Muscle layer of duodenum (tissue), 2 donors: Measurements from ENCODE around the gene SLC39A9.
"Not testable (repeated sequence)": the region's sequence is repeated elsewhere in the genome, so short reads cannot be mapped to it uniquely, and the experiment has no call there.

Experiments
- H3K27ac ChIP-seq: one replicate; pipeline ENCODE4 v1.7.0; 2013; ENCODE audit warnings: mild to moderate bottlenecking, low read length
- H3K27me3 ChIP-seq: one replicate; pipeline ENCODE4 v1.7.0; 2013; ENCODE audit warnings: low read depth, mild to moderate bottlenecking, control low read depth, low read length
- H3K36me3 ChIP-seq, 2 donors: one replicate each; pipeline ENCODE4 v1.7.0; 2013; ENCODE audit warnings: low read length in 2 of 2, control low read depth in 1 of 2, mild to moderate bottlenecking in 1 of 2; ENCODE audit not compliant: insufficient read depth in 2 of 2, control insufficient read depth in 1 of 2
- H3K4me1 ChIP-seq, 2 donors: one replicate each; pipeline ENCODE4 v1.7.0; 2013; ENCODE audit warnings: low read length in 2 of 2, mild to moderate bottlenecking in 2 of 2, control low read depth in 1 of 2, moderate library complexity in 1 of 2; ENCODE audit not compliant: insufficient read depth in 2 of 2, control insufficient read depth in 1 of 2
- H3K4me3 ChIP-seq, 2 donors: one replicate each; pipeline ENCODE4 v1.7.0; 2013; ENCODE audit warnings: low read length in 2 of 2, low read depth in 1 of 2, mild to moderate bottlenecking in 1 of 2
- H3K9me3 ChIP-seq, 2 donors: one replicate each; pipeline ENCODE4 v1.7.0; 2013; ENCODE audit warnings: low read length in 2 of 2, control low read depth in 1 of 2, mild to moderate bottlenecking in 1 of 2; ENCODE audit not compliant: control insufficient read depth in 1 of 2
- donor health status: healthy.

SLC39A9 gene

DNA sequence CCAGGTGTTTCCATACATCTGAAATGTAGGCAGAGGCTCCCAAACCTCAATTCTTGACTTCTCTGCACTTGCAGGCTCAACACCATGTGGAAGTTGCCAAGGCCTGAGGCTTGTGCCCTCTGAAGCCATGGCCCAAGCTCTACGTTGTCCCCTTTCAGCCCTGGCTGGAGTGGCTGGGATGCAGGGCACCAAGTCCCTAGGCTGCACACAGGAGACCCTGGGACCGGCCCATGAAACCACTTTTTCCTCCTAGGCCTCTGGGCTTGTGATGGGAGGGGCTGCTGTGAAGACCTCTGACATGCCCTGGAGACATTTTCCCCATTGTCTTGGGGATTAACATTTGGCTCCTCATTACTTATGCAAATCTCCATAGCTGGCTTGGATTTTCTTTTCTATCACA lies 79.6 kb downstream of the SLC39A9 start:
- not testable (repeated sequence) for H3K27ac ChIP-seq, H3K9me3 ChIP-seq, H3K36me3 ChIP-seq, H3K4me3 ChIP-seq, H3K27me3 ChIP-seq, H3K4me1 ChIP-seq

DNA sequence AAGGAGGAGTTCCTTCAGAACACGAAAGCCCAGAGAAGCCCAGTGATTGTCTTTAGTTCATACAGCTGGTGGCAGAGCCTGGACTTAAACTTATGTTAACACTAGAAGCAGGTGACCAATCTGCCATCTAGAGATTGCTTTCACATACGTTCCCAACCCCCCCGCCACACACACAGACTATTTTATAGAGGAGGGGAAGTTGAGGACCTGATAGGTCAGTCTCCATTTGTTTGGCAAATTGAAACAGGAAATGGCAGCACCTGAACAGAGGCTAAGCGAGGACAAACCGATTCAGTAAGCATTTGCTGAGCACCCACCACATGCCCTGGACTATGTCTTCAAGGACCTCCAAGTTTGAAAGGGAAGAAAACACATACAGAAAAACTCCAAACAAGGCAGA lies 81.2 kb downstream of the SLC39A9 start:
- Histone ChIP-seq H3K4me1 (peaks cover 0 to 14% of the 10 kb centered on the region in 2 donors), H3K27ac (no peak overlapping the region), H3K36me3 (no peaks in the 10 kb centered on the region), H3K4me3 (no peak overlapping the region), H3K9me3 (no peaks in the 10 kb centered on the region), H3K27me3 (peaks cover 13% of the 10 kb centered on the region)

GRCh38 chr14:69480136-69480535 lies 81.6 kb downstream of the SLC39A9 start:
- H3K27me3 ChIP-seq: peaks cover 18% of the 10 kb centered on the region
- no peaks in the 10 kb centered on the region for H3K9me3 ChIP-seq
- peaks cover 0 to 18% of the 10 kb centered on the region in 2 donors for H3K4me1 ChIP-seq
- H3K27ac ChIP-seq: no peak overlapping the region
- H3K4me3 ChIP-seq: no peak overlapping the region
- H3K36me3 ChIP-seq: no peaks in the 10 kb centered on the region

DNA sequence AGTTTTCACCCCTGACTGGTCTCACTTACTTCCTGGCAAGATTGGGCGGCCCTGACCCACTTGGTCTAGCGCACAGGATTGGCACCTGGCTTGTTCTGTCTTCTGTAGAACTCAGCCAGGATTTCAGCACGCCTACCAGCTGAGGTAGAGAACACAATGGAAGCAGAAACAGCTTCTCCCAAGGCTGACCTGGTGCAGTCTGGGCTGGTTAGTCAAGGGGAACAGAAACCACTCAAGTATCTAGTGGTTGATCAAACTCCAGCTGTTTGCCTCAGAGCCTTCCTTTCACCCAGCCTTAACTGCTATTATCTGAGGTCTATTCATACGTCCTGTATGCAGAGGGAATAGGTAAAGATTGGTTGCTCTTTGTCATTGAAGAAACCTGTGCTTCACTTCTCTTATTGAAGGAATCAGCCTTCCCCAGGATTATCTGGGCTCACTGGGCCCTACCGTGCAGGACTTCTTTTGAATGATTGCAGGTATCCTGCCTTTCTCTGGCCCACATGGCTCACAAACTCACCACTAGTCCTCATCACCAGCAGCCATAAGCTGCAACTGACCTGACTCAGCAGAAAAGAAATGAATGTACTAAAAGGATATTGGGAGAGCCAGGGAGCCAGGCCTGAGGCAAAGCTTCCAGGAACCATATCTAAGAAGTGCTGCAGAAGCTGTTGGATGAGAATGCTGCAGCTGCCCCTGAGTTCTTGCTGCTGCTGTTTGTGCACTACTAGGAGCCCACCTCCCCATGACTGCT lies 83.5 kb downstream of the SLC39A9 start:
- Histone ChIP-seq H3K4me1 (peaks cover 0 to 19% of the 10 kb centered on the region in 2 donors), H3K36me3 (no peaks in the 10 kb centered on the region), H3K27ac (no peak overlapping the region), H3K4me3 (no peak overlapping the region), H3K27me3 (peaks cover 27% of the 10 kb centered on the region), H3K9me3 (no peaks in the 10 kb centered on the region)

DNA sequence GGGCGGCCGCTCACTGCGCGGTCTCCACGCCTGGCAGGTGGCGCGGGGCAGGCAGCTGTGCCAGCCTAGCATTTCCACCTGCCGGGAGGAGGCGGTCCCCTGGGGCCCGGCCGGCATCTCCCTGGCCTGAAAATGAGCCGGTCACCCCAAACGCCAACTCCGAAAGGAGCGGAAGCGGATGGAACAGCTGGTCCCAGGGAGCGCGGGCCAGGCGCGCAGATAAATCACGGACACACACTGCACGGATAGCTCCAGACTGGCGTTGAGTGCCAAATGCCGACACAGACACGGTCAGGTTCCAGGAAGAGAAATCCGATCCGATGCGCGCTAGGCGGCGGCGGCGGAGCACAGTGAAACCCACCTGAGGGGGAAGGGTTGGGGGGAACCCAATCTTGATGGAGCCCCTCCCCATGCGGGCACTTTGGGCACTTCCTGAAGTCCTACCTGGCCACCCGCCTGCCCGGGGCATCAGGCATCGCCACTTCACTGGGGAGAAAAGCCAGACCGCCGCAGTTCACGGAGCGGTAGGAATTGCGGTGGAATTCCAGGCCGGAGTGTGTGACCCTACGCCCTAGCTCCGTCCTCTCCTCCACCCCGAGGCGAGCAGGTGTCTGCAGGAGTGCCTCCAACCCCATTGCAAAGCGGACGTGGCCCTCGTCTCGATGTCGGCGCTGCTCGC lies 85.4 kb downstream of the SLC39A9 start:
- Histone ChIP-seq H3K9me3 (no peaks in the 10 kb centered on the region), H3K27me3 (peaks cover 31% of the 10 kb centered on the region), H3K4me3 (peak overlapping the region; percentile 48 to 62), H3K4me1 (peaks cover 0 to 19% of the 10 kb centered on the region in 2 donors), H3K27ac (no peak overlapping the region), H3K36me3 (no peaks in the 10 kb centered on the region)

- H3K36me3 ChIP-seq: no peaks in the 10 kb centered on the region
- no peak within 1 kb of the TSS for H3K27ac ChIP-seq
- H3K27me3 ChIP-seq: peaks cover 31% of the 10 kb centered on the region
- peaks cover 0 to 19% of the 10 kb centered on the region in 2 donors for H3K4me1 ChIP-seq
- no peaks in the 10 kb centered on the region for H3K9me3 ChIP-seq
- H3K4me3 ChIP-seq: peak within 1 kb of the TSS; percentile 48 to 62
Measured at GRCh38 chr14:69484444-69485314, 86.2 kb downstream of the SLC39A9 start, which contains the start of gene PLEKHD1. Gene PLEKHD1 (plus strand): TSS chr14:69484728. CDS start chr14:69484966, 238 bp downstream.

DNA sequence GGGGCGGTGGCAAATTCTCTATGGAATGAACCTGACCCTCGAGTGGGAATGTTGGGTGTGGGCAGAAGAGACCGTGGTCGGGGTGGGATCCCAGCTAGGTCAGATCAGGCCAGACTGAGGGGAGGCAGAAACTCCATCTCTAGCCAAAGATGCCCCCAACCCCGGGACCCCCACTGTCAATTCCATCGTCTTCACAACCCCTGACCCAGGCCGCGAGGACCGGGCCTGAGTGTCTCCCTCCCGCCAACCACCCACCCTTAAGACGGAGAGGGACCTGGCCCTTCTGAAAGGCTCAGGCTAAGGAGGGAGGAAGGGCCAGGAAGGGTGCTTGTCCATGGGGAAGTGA lies 86.8 kb downstream of the SLC39A9 start:
- Histone ChIP-seq H3K36me3 (no peaks in the 10 kb centered on the region), H3K4me3 (no peak overlapping the region), H3K9me3 (no peaks in the 10 kb centered on the region), H3K4me1 (peaks cover 0 to 19% of the 10 kb centered on the region in 2 donors), H3K27me3 (peaks cover 31% of the 10 kb centered on the region), H3K27ac (no peak overlapping the region)

DNA sequence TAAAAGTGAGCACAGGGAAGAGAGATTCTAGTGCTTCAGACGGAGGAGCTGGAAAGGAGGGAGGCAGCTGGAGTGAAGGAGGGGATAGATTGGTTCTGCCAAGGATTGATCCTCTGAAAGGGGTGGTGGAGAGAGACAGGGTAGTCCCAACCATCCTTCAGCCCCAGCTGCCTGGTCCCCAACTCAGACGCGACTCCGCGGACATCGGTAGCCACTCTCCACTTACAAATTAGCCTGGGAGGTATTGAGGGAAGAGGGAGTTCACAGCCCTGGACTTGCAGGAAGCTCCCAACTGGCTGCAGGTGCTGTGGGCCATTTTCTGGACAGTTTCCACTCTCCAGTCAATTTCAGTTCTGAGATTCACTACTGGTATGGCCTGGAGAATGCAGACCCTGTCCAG lies 87.2 kb downstream of the SLC39A9 start:
- Histone ChIP-seq H3K9me3 (no peaks in the 10 kb centered on the region), H3K36me3 (no peaks in the 10 kb centered on the region), H3K27ac (no peak overlapping the region), H3K4me3 (no peak overlapping the region), H3K27me3 (peaks cover 31% of the 10 kb centered on the region), H3K4me1 (peaks cover 0 to 19% of the 10 kb centered on the region in 2 donors)

- peaks cover 31% of the 10 kb centered on the region for H3K27me3 ChIP-seq
- no peaks in the 10 kb centered on the region for H3K36me3 ChIP-seq
- no peaks in the 10 kb centered on the region for H3K9me3 ChIP-seq
- H3K4me3 ChIP-seq: no peak overlapping the region
- peaks cover 0 to 19% of the 10 kb centered on the region in 2 donors for H3K4me1 ChIP-seq
- H3K27ac ChIP-seq: no peak overlapping the region
Measured at GRCh38 chr14:69487226-69487625, 88.7 kb downstream of the SLC39A9 start.

DNA sequence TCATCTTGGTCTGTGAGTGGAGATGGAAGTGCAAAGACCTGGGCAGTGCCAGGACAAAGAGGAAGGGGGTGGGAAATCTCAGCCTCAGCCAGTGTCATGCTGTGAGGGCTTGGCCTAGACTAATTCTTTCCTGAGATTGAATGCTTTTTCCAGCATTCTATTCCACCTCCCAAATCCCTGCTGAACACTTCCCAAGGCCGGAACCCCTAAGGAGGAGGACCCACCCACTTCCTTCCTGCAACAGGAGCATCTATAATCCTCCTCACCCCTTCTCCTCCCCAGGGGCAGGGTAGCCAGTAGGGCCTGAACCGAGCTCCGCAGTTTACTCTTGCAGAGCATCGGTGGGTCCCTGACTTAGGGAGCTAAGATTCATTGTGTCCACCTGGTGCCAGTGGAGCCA lies 89.3 kb downstream of the SLC39A9 start:
- no peaks in the 10 kb centered on the region for H3K36me3 ChIP-seq
- peaks cover 0 to 19% of the 10 kb centered on the region in 2 donors for H3K4me1 ChIP-seq
- H3K9me3 ChIP-seq: no peaks in the 10 kb centered on the region
- H3K27ac ChIP-seq: no peak overlapping the region
- peaks cover 31% of the 10 kb centered on the region for H3K27me3 ChIP-seq
- no peak overlapping the region for H3K4me3 ChIP-seq

GRCh38 chr14:69489495-69489894 lies 91.0 kb downstream of the SLC39A9 start:
- Histone ChIP-seq H3K9me3 (no peaks in the 10 kb centered on the region), H3K27ac (no peak overlapping the region), H3K36me3 (no peaks in the 10 kb centered on the region), H3K4me1 (peaks cover 0 to 7% of the 10 kb centered on the region in 2 donors), H3K27me3 (peaks cover 18% of the 10 kb centered on the region), H3K4me3 (no peak overlapping the region)
